ENCODE data around the gene SKI. TPM values are rescaled to one million over a fixed set of nuclear protein-coding genes. Genes with fewer than 3 reads are reported as not detected.

Gene SKI
- total and polyA plus RNA-seq, 2 of the 8 experiments (the other 6 are each of a cell fraction or from before 2014, with no cell fraction given), result 8.3 to 87.6 TPM

DNA sequence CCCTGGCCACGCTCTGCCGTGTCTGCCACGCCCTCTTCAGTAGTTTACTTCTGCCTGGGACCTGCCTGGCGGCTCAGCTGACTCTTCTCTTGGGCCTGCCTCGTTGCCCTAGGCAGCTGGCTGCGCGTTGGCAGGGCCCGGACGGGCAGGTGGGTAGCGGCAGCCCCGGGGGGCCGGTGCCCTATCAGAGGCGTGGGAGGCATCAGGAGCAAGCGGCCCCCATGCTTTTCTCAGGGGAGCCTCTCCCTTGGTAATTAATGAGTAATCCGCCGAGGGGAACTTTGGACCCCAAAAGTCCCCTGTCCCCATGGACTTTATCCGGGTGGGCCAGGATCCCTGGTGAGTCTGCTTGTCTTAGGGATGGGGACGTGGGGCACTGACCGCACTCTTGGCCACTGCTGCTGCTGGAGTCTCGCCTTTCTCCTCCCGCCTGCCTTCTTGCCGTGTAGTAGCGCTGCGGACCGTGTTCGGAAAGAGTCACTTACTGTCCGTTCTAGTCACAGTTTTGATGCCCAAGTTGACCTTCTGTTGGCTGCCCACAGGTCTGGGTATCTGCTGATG lies 22.7 kb downstream of the SKI start (continued):
- TF ChIP-seq ZNF274 (IDR thresholded peaks at IDR 0.05; ENCODE audit: borderline replicate concordance, extremely low read depth, low read length) (no peak), TCF12 (IDR thresholded peaks at IDR 0.05; ENCODE audit: low read depth, low read length) (no peak), EZH2 (IDR thresholded peaks at IDR 0.05; ENCODE audit: low read depth, low read length, severe bottlenecking) (no peak)

Measured in H1 (cell line).